ENCODE measurements around the gene CBY2. TPM values are rescaled to one million over a fixed set of nuclear protein-coding genes. Genes with fewer than 3 reads are reported as not detected.
"Not testable (repeated sequence)": the region's sequence is repeated elsewhere in the genome, so short reads cannot be mapped to it uniquely, and the experiment has no call there.

CBY2 gene, protein sequence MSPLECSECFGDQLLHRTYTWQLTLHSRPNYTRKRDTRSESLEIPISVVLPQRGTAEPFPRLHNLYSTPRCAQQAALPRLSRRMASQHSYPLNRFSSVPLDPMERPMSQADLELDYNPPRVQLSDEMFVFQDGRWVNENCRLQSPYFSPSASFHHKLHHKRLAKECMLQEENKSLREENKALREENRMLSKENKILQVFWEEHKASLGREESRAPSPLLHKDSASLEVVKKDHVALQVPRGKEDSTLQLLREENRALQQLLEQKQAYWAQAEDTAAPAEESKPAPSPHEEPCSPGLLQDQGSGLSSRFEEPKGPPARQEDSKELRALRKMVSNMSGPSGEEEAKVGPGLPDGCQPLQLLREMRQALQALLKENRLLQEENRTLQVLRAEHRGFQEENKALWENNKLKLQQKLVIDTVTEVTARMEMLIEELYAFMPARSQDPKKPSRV
- not detected for total RNA-seq (2021; fragmentation: NEBNext Ultra II Directional; extraction: Animal tissue kit (Norgen Biotek cat#: 25700))
- long read RNA-seq, result 0 reads

- no peak for TF ChIP-seq CTCF (IDR thresholded peaks at IDR 0.05)
- H3K9me3 Mint-ChIP-seq, result no peaks in the 10 kb centered on the region
- no peaks in the 10 kb centered on the region for H3K4me1 Mint-ChIP-seq (ENCODE audit: low read depth)
- DNase-seq, result no peak
- H3K4me3 Mint-ChIP-seq, result no peak within 1 kb of the TSS
- H3K27ac Mint-ChIP-seq, result no peak within 1 kb of the TSS
- H3K27me3 Mint-ChIP-seq (ENCODE audit: insufficient read depth), result peaks cover 5% of the 10 kb centered on the region; the same call in 1 of the 2 replicates
- H3K36me3 Mint-ChIP-seq (ENCODE audit: low read depth), result no peaks in the 10 kb centered on the region
These were observed at the start of gene CBY2 for GRCh38 chr13:45702088-45702487. CBY2 (plus strand) TSS chr13:45702320; CDS start chr13:45702391, 71 bp downstream.

- H3K27ac Mint-ChIP-seq, result no peak overlapping the region
- peaks cover 4% of the 10 kb centered on the region; the same call in 1 of the 2 replicates for H3K9me3 Mint-ChIP-seq
These were observed 47.3 kb upstream of the CBY2 start for GRCh38 chr13:45654633-45655349.

DNA sequence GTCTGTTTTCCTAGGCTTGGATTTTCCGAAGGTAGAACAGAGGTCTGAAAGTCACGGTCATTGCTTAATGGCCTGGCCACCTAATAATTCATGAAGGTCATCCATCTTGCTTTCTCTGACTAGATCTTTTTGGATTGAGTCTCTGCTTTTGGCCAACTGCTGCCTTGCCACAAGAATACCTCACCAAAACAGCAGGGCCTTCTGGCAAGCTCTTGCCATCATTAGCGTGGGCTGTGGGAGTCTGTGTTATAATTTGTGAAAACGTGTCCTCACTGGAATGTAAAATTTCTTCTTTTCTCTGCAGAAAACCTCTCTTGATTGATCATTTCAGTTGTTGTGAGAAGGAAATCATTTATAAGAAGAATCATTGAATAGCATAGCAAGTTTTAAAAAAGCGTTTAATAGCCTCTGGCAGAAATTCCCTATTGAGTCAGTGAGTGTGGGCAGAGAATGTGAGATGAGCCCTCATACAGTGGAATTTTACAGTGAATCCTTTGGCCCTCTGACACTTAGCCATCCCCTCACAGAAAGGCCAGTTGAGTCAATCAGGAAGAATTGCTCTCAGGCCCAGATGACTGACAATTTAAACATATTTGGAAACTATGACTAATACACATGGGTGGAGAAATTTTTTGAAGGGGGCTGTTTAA, 43.4 kb upstream of the CBY2 start:
- Mint-ChIP-seq H3K27ac (peak overlapping the region; percentile 61; the same call in 1 of the 2 replicates), H3K4me1 (ENCODE audit: low read depth) (peaks cover 15% of the 10 kb centered on the region), H3K27me3 (ENCODE audit: insufficient read depth) (peaks cover 7% of the 10 kb centered on the region), H3K36me3 (ENCODE audit: low read depth) (no peaks in the 10 kb centered on the region), H3K4me3 (peak overlapping the region; percentile 25; the same call in 1 of the 2 replicates), H3K9me3 (no peaks in the 10 kb centered on the region)
- DNase-seq, result peak; percentile 79
- TF ChIP-seq CTCF (IDR thresholded peaks at IDR 0.05), result no peak

More at GRCh38 chr13:45654633-45655349, 47.3 kb upstream of the CBY2 start:
- no peaks in the 10 kb centered on the region for H3K36me3 Mint-ChIP-seq (ENCODE audit: low read depth)
- no peak for TF ChIP-seq CTCF (IDR thresholded peaks at IDR 0.05)
- H3K4me3 Mint-ChIP-seq, result no peak overlapping the region
- peaks cover 15% of the 10 kb centered on the region for H3K4me1 Mint-ChIP-seq (ENCODE audit: low read depth)
- DNase-seq, result no peak
- H3K27me3 Mint-ChIP-seq (ENCODE audit: insufficient read depth), result no peaks in the 10 kb centered on the region; the same call in 1 of the 2 replicates

GRCh38 chr13:45659536-45659935, 42.6 kb upstream of the CBY2 start:
- Mint-ChIP-seq H3K4me3 (no peak overlapping the region), H3K4me1 (ENCODE audit: low read depth) (peaks cover 15% of the 10 kb centered on the region), H3K27me3 (ENCODE audit: insufficient read depth) (peaks cover 7% of the 10 kb centered on the region), H3K27ac (no peak overlapping the region), H3K36me3 (ENCODE audit: low read depth) (no peaks in the 10 kb centered on the region), H3K9me3 (no peaks in the 10 kb centered on the region)
- no peak for DNase-seq
- no peak for TF ChIP-seq CTCF (IDR thresholded peaks at IDR 0.05)

- H3K4me3 Mint-ChIP-seq; H3K27ac Mint-ChIP-seq; H3K27me3 Mint-ChIP-seq (ENCODE audit: insufficient read depth); DNase-seq; H3K9me3 Mint-ChIP-seq; H3K36me3 Mint-ChIP-seq (ENCODE audit: low read depth): not testable (repeated sequence)
- H3K4me1 Mint-ChIP-seq (ENCODE audit: low read depth), result peaks cover 15% of the 10 kb centered on the region
These were observed 41.7 kb upstream of the CBY2 start for GRCh38 chr13:45660458-45660857.
